Stimulated activated CD8-positive, alpha-beta memory T cell treated with anti-CD3 and anti-CD28 coated beads, Interleukin-4, amount 100 ng/mL, for 1 hour (primary cell): ENCODE results near the gene SAMD11.

ENCODE experiments used
- DNase-seq, 2 donors: peaks; one replicate each; pipeline ENCODE4 v3.0.0-alpha.2; 2020; ENCODE audit warnings: low read depth in 2 of 2, low spot score in 1 of 2

SAMD11 gene

GRCh38 chr1:916173-917075 is 7.3 kb upstream of the SAMD11 start:
- DNase-seq = no peak

GRCh38 chr1:917076-917459 is 6.7 kb upstream of the SAMD11 start:
- DNase-seq = no peak

- DNase-seq = no peak
Observed at GRCh38 chr1:917466-918091, 6.1 kb upstream of the SAMD11 start.

GRCh38 chr1:918353-918752 is 5.4 kb upstream of the SAMD11 start:
- no peak for DNase-seq

- DNase-seq = no peak
Observed at GRCh38 chr1:918843-919242, 4.9 kb upstream of the SAMD11 start.

- DNase-seq = no peak
Observed at GRCh38 chr1:919271-919872, 4.4 kb upstream of the SAMD11 start.

- no peak for DNase-seq
Observed at GRCh38 chr1:920010-920409, 3.7 kb upstream of the SAMD11 start.

GRCh38 chr1:920521-920920 is 3.2 kb upstream of the SAMD11 start:
- no peak for DNase-seq

GRCh38 chr1:921011-921837 is 2.5 kb upstream of the SAMD11 start:
- no peak for DNase-seq

- no peak for DNase-seq
Observed at GRCh38 chr1:923991-924655, 400 bp downstream of the SAMD11 start.

GRCh38 chr1:924656-925560 is 1.2 kb downstream of the SAMD11 start:
- no peak for DNase-seq

- no peak for DNase-seq
Observed at GRCh38 chr1:925561-926421, 2.1 kb downstream of the SAMD11 start.

- DNase-seq = no peak
Observed at GRCh38 chr1:927234-927633, 3.5 kb downstream of the SAMD11 start.

- no peak for DNase-seq
Observed at GRCh38 chr1:927748-928147, 4.0 kb downstream of the SAMD11 start.

GRCh38 chr1:928825-929661 is 5.3 kb downstream of the SAMD11 start:
- no peak for DNase-seq

- DNase-seq = no peak
Observed at GRCh38 chr1:929712-930632, 6.2 kb downstream of the SAMD11 start.

- no peak for DNase-seq
Observed at GRCh38 chr1:930633-931138, 7.0 kb downstream of the SAMD11 start.
